Smooth muscle cell (in vitro differentiated cells): ENCODE measurements around the gene TP53. TPM values are rescaled to one million over a fixed set of nuclear protein-coding genes. Genes with fewer than 3 reads are reported as not detected.

Experiments used
- DNase-seq: peaks from one replicate; lab custom pipeline; 2025; ENCODE audit not compliant: unreplicated experiment; lab: John Stamatoyannopoulos, UW
- H2AFZ ChIP-seq: fragments of 200-600 bp; sonication (generic); 2 replicates; pipeline ENCODE4 v1.6.0; 2016; ENCODE audit warnings: antibody characterized with exemption, low read depth, mild to moderate bottlenecking
- H3F3A ChIP-seq: fragments of 200-600 bp; sonication (generic); 2 replicates; pipeline ENCODE4 v1.6.0; 2017; ENCODE audit warnings: antibody characterized with exemption, low read depth
- H3K27ac ChIP-seq: fragments of 200-600 bp; sonication (generic); 2 replicates; pipeline ENCODE4 v1.5.1; 2016; ENCODE audit warnings: low read depth, mild to moderate bottlenecking
- H3K27me3 ChIP-seq: fragments of 200-600 bp; sonication (generic); 2 replicates; pipeline ENCODE4 v1.6.1; 2016; ENCODE audit warnings: low read depth, mild to moderate bottlenecking
- H3K36me3 ChIP-seq: fragments of 200-600 bp; sonication (generic); 2 replicates; pipeline ENCODE4 v1.5.1; 2016; ENCODE audit warnings: low read depth
- H3K4me1 ChIP-seq: fragments of 200-600 bp; sonication (generic); 2 replicates; pipeline ENCODE4 v1.5.1; 2016; ENCODE audit warnings: low read depth
- H3K4me2 ChIP-seq: fragments of 200-600 bp; sonication (generic); 2 replicates; pipeline ENCODE4 v1.6.0; 2016; ENCODE audit warnings: mild to moderate bottlenecking
- H3K4me3 ChIP-seq: fragments of 200-600 bp; sonication (generic); 2 replicates; pipeline ENCODE4 v1.5.1; 2016; ENCODE audit warnings: mild to moderate bottlenecking
- H3K79me2 ChIP-seq: fragments of 200-600 bp; sonication (generic); 2 replicates; pipeline ENCODE4 v1.6.0; 2016; ENCODE audit warnings: low read depth, mild to moderate bottlenecking
- H3K9ac ChIP-seq: fragments of 200-600 bp; sonication (generic); 2 replicates; pipeline ENCODE4 v1.6.0; 2016; ENCODE audit warnings: low read depth
- H3K9me3 ChIP-seq: fragments of 200-600 bp; sonication (generic); replicated peaks from 2 replicates; pipeline ENCODE4 v1.5.1; 2016; ENCODE audit warnings: low read depth
- H4K20me1 ChIP-seq: fragments of 200-600 bp; sonication (generic); 2 replicates; pipeline ENCODE4 v1.6.0; 2016; ENCODE audit warnings: low read depth
- CTCF ChIP-seq: fragments of 200-600 bp; sonication (generic); IDR thresholded peaks from 2 replicates; pipeline ENCODE4 v1.5.1; 2017; ENCODE audit warnings: borderline replicate concordance, mild to moderate bottlenecking, antibody characterized with exemption; ENCODE audit not compliant: insufficient read depth, poor library complexity, severe bottlenecking
- WGBS: methylation state at CpG from one replicate; pipeline ENCODE4 v1.1.7; 2016; ENCODE audit warnings: low lambda C conversion rate; 5-methylcytosine and 5-hydroxymethylcytosine counted together
- polyA plus RNA-seq: library from polyadenylated mRNA; unstranded; fragments of >200 nt; fragmentation: Nextera tagmentation; extraction: Ambion mirVana; gene quantifications from 2 replicates; pipeline ENCODE4 v1.2.1, GENCODE V29; 2016
- total RNA-seq: library from RNA; depleted of rRNA; stranded (reverse); fragments of >200 nt; gene quantifications from 2 replicates; pipeline ENCODE4 v1.2.3, GENCODE V29; 2014

TP53 gene
- total and polyA plus RNA-seq, 2 experiments from 2014 or later = 21.1 to 55.1 TPM

- Histone ChIP-seq H3F3A (no peaks in the 10 kb centered on the region), H2AFZ (no peak overlapping the region), H3K27me3 (no peaks in the 10 kb centered on the region), H3K36me3 (no peaks in the 10 kb centered on the region), H3K9me3 (no peaks in the 10 kb centered on the region), H3K4me3 (no peak overlapping the region), H3K4me2 (no peak overlapping the region), H3K79me2 (no peaks in the 10 kb centered on the region), H3K27ac (no peak overlapping the region), H3K9ac (no peak overlapping the region), H3K4me1 (no peaks in the 10 kb centered on the region), H4K20me1 (no peaks in the 10 kb centered on the region)
- 98% methylated on average over 10 of the region's 10 CpGs for WGBS
- TF ChIP-seq CTCF = no peak
- no peak for DNase-seq
Measured at GRCh38 chr17:7695586-7695985, 8.3 kb upstream of the TP53 start.

DNA sequence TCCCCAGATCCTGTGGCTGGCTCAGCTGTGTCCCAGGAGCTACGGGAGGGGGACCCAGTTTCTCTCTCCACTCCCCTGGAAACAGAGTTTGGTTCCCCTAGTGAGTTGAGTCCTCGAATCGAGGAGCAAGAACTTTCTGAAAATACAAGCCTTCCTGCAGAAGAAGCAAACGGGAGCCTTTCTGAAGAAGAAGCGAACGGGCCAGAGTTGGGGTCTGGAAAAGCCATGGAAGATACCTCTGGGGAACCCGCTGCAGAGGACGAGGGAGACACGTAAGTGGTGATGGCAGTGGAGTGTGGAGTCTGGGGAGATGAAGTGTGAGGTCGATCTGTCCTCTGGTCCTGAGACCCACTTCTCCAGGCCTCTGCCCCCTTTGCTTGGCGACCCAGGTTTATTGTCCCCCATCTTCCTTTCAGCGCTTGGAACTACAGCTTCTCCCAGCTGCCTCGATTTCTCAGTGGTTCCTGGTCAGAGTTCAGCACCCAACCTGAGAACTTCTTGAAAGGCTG lies 1.6 kb upstream of the TP53 start:
- H3F3A ChIP-seq = peaks cover 19% of the 10 kb centered on the region
- 27% methylated on average over 13 of the region's 13 CpGs for WGBS
- no peak for TF ChIP-seq CTCF
- H3K27ac ChIP-seq = peak overlapping the region; percentile 77
- H3K27me3 ChIP-seq = no peaks in the 10 kb centered on the region
- peak overlapping the region; percentile 95 for H3K4me2 ChIP-seq
- DNase-seq = no peak
- no peaks in the 10 kb centered on the region for H3K36me3 ChIP-seq
- H2AFZ ChIP-seq = peak overlapping the region; percentile 93
- peaks cover under 1% of the 10 kb centered on the region for H4K20me1 ChIP-seq
- peaks cover 21% of the 10 kb centered on the region for H3K79me2 ChIP-seq
- H3K4me1 ChIP-seq = peaks cover 23% of the 10 kb centered on the region
- no peaks in the 10 kb centered on the region for H3K9me3 ChIP-seq
- peak overlapping the region; percentile 84 for H3K9ac ChIP-seq
- H3K4me3 ChIP-seq = peak overlapping the region; percentile 91

DNA sequence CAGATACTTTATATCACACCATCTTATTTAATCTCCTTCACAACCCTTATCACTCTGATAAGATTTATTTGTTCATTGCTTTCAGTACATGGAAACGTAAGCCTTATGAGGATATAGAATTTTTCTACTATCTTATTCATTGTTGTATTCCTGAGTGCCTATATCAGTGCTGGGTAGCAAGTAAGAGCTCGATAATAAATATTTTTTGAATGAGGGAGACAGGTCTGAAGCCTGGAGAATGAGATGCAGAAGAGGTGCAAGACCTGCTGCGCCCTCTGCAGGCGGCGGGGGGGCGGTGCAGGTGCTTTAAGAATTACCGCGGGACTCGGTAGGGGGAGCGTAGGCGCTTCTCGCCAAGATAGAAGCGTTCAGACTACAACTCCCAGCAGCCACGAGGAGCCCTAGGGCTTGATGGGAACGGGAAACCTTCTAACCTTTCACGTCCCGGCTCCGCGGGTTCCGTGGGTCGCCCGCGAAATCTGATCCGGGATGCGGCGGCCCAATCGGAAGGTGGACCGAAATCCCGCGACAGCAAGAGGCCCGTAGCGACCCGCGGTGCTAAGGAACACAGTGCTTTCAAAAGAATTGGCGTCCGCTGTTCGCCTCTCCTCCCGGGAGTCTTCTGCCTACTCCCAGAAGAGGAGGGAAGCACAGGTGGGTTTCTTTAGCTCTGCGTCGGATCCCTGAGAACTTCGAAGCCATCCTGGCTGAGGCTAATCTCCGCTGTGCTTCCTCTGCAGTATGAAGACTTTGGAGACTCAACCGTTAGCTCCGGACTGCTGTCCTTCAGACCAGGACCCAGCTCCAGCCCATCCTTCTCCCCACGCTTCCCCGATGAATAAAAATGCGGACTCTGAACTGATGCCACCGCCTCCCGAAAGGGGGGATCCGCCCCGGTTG lies 868 bp upstream of the TP53 start, which contains the start of gene WRAP53:
Gene WRAP53 (plus strand): TSS at position 570 of the 900 bp plus-strand sequence. CDS start 172 bp downstream, at position 742.
- peaks cover 28% of the 10 kb centered on the region for H3K79me2 ChIP-seq

More for the DNA sequence above, 868 bp upstream of the TP53 start, which contains the start of gene WRAP53:
- TF ChIP-seq CTCF = peak; percentile 99
- Histone ChIP-seq H3K9ac (peak within 1 kb of the TSS; percentile 98), H3K36me3 (no peaks in the 10 kb centered on the region), H3K4me3 (peak within 1 kb of the TSS; percentile 91), H3K4me1 (peaks cover 23% of the 10 kb centered on the region), H3F3A (peaks cover 19% of the 10 kb centered on the region), H3K27me3 (no peaks in the 10 kb centered on the region), H3K4me2 (peak within 1 kb of the TSS; percentile 95), H3K9me3 (no peaks in the 10 kb centered on the region), H2AFZ (peak within 1 kb of the TSS; percentile 93), H3K27ac (peak within 1 kb of the TSS; percentile 98), H4K20me1 (peaks cover 5% of the 10 kb centered on the region)
- under 1% methylated on average over 51 of the region's 51 CpGs for WGBS
- peak; percentile 91 for DNase-seq
